ENCODE results near the gene CERS6. TPM values are rescaled to one million over a fixed set of nuclear protein-coding genes. Genes with fewer than 3 reads are reported as not detected.

CERS6 gene
- total RNA-seq, 4 donors from 2014 or later: 45.0 to 61.2 (median 56.4) TPM

GRCh38 chr2:168726375-168726774, 270.3 kb downstream of the CERS6 start:
- TF ChIP-seq POLR2A (IDR thresholded peaks at IDR 0.05) (no peak), EP300 (IDR thresholded peaks at IDR 0.05) (no peak), CTCF (IDR thresholded peaks at IDR 0.05) (no peak), POLR2AphosphoS5 (IDR thresholded peaks at IDR 0.05) (no peak)
- peaks cover 0 to 19% (median 0%) of the 10 kb centered on the region in 3 donors for H3K4me1 ChIP-seq
- H3K27me3 ChIP-seq: no peaks in the 10 kb centered on the region
- WGBS, 2 donors (ENCODE audit: low coverage in 1 of 2): 77 to 82% methylated on average over 3 of the region's 3 CpGs
- no peak for ATAC-seq
- H3K9me3 ChIP-seq: no peaks in the 10 kb centered on the region
- no peak overlapping the region for H3K4me3 ChIP-seq
- no peak overlapping the region for H3K27ac ChIP-seq
- H3K36me3 ChIP-seq: peaks cover 0 to 18% of the 10 kb centered on the region in 2 donors

- Histone ChIP-seq H3K27ac (no peak overlapping the region), H3K36me3 (peaks cover 0 to 14% of the 10 kb centered on the region in 2 donors), H3K9me3 (no peaks in the 10 kb centered on the region), H3K27me3 (no peaks in the 10 kb centered on the region), H3K4me1 (peaks cover 0 to 6% (median 0%) of the 10 kb centered on the region in 3 donors), H3K4me3 (no peak overlapping the region)
- TF ChIP-seq POLR2AphosphoS5 (IDR thresholded peaks at IDR 0.05) (no peak), CTCF (IDR thresholded peaks at IDR 0.05) (no peak), EP300 (IDR thresholded peaks at IDR 0.05) (no peak), POLR2A (IDR thresholded peaks at IDR 0.05) (no peak)
- ATAC-seq: no peak
- WGBS, 2 donors (ENCODE audit: low coverage in 1 of 2): 80 to 100% methylated on average over 1 to 5 of the region's 5 CpGs
These were observed 271.9 kb downstream of the CERS6 start for GRCh38 chr2:168727904-168728470.

- no peak for ATAC-seq
- no peak for TF ChIP-seq EP300 (IDR thresholded peaks at IDR 0.05)
- TF ChIP-seq CTCF (IDR thresholded peaks at IDR 0.05): no peak
- no peak for TF ChIP-seq POLR2AphosphoS5 (IDR thresholded peaks at IDR 0.05)
- TF ChIP-seq POLR2A (IDR thresholded peaks at IDR 0.05): no peak
- 93 to 100% methylated on average over 2 of the region's 2 CpGs for WGBS, 2 donors (ENCODE audit: low coverage in 1 of 2)
- H3K36me3 ChIP-seq: peaks cover 0 to 7% of the 10 kb centered on the region in 2 donors
- H3K4me3 ChIP-seq: no peak overlapping the region
- H3K27me3 ChIP-seq: no peaks in the 10 kb centered on the region
- no peak overlapping the region for H3K27ac ChIP-seq
- no peaks in the 10 kb centered on the region for H3K9me3 ChIP-seq
- H3K4me1 ChIP-seq: peaks cover 0 to 10% (median 0%) of the 10 kb centered on the region in 3 donors
These were observed 273.4 kb downstream of the CERS6 start for GRCh38 chr2:168729455-168729854.

GRCh38 chr2:168730344-168730743, 274.3 kb downstream of the CERS6 start:
- no peak overlapping the region for H3K27ac ChIP-seq
- no peak for ATAC-seq
- no peak overlapping the region for H3K4me3 ChIP-seq
- peaks cover 0 to 19% (median 0%) of the 10 kb centered on the region in 3 donors for H3K4me1 ChIP-seq
- WGBS, 2 donors (ENCODE audit: low coverage in 1 of 2): 71 to 72% methylated on average over 3 to 4 of the region's 4 CpGs
- no peaks in the 10 kb centered on the region for H3K36me3 ChIP-seq
- H3K9me3 ChIP-seq: no peaks in the 10 kb centered on the region
- TF ChIP-seq EP300 (IDR thresholded peaks at IDR 0.05): no peak
- TF ChIP-seq CTCF (IDR thresholded peaks at IDR 0.05): no peak
- TF ChIP-seq POLR2AphosphoS5 (IDR thresholded peaks at IDR 0.05): no peak
- TF ChIP-seq POLR2A (IDR thresholded peaks at IDR 0.05): no peak
- H3K27me3 ChIP-seq: no peaks in the 10 kb centered on the region

- Histone ChIP-seq H3K27me3 (no peaks in the 10 kb centered on the region), H3K9me3 (no peaks in the 10 kb centered on the region), H3K27ac (no peak overlapping the region), H3K4me3 (no peak overlapping the region), H3K4me1 (peaks cover 0 to 19% (median 0%) of the 10 kb centered on the region in 3 donors), H3K36me3 (no peaks in the 10 kb centered on the region)
- WGBS, 2 donors (ENCODE audit: low coverage in 1 of 2): 6 to 43% methylated on average over 2 of the region's 2 CpGs
- TF ChIP-seq CTCF (IDR thresholded peaks at IDR 0.05) (no peak), POLR2A (IDR thresholded peaks at IDR 0.05) (no peak), EP300 (IDR thresholded peaks at IDR 0.05) (no peak), POLR2AphosphoS5 (IDR thresholded peaks at IDR 0.05) (no peak)
- no peak for ATAC-seq
These were observed 274.9 kb downstream of the CERS6 start for GRCh38 chr2:168731002-168731401.
